ENCODE results near the gene UBA52.
A peak's percentile ranks its signal among the peaks of the same experiment; 100 is the strongest.

The UBA52 gene

GRCh38 chr19:18603958-18604819 is 32.5 kb downstream of the UBA52 start:
- no peak for DNase-seq (ENCODE audit: low read depth)
- H3K4me3 ChIP-seq (ENCODE audit: control insufficient read depth, low read depth, low read length): no peak overlapping the region
- TF ChIP-seq CTCF (IDR thresholded peaks at IDR 0.05; ENCODE audit: control insufficient read depth, insufficient read depth, low read depth, low read length, missing control alignments): no peak

GRCh38 chr19:18604820-18605159 is 33.1 kb downstream of the UBA52 start:
- no peak overlapping the region for H3K4me3 ChIP-seq (ENCODE audit: control insufficient read depth, low read depth, low read length)
- TF ChIP-seq CTCF (IDR thresholded peaks at IDR 0.05; ENCODE audit: control insufficient read depth, insufficient read depth, low read depth, low read length, missing control alignments): no peak
- DNase-seq (ENCODE audit: low read depth): no peak

- TF ChIP-seq CTCF (IDR thresholded peaks at IDR 0.05; ENCODE audit: control insufficient read depth, insufficient read depth, low read depth, low read length, missing control alignments): no peak
- DNase-seq (ENCODE audit: low read depth): no peak
- H3K4me3 ChIP-seq (ENCODE audit: control insufficient read depth, low read depth, low read length): no peak overlapping the region; the same call in 1 of the 2 replicates
Observed at GRCh38 chr19:18605196-18605545, 33.5 kb downstream of the UBA52 start.

- H3K4me3 ChIP-seq (ENCODE audit: control insufficient read depth, low read depth, low read length): no peak overlapping the region; the same call in none of the 2 replicates
- no peak for DNase-seq (ENCODE audit: low read depth)
- TF ChIP-seq CTCF (IDR thresholded peaks at IDR 0.05; ENCODE audit: control insufficient read depth, insufficient read depth, low read depth, low read length, missing control alignments): no peak
Observed at GRCh38 chr19:18605546-18606280, 34.1 kb downstream of the UBA52 start.

- no peak for DNase-seq (ENCODE audit: low read depth)
- peak within 1 kb of the TSS; percentile 45 for H3K4me3 ChIP-seq (ENCODE audit: control insufficient read depth, low read depth, low read length)
- no peak for TF ChIP-seq CTCF (IDR thresholded peaks at IDR 0.05; ENCODE audit: control insufficient read depth, insufficient read depth, low read depth, low read length, missing control alignments)
Observed at GRCh38 chr19:18606281-18607225, 34.9 kb downstream of the UBA52 start, which contains the start of gene CRLF1. TSS of gene CRLF1 (minus strand) at chr19:18606799. CDS start at chr19:18606656, 143 bp downstream.

All from AG09309 (cell line).